DND-41 (cell line): ENCODE measurements around the gene PLD6.

Experiments used
- ATAC-seq: fragments of 200-7000 bp; cut with Tn5 transposase; 3 replicates; pipeline ENCODE4 v1.9.1; 2021; ENCODE audit warnings: low read depth; ENCODE audit not compliant: insufficient read depth
- DNase-seq: peaks from one replicate; pipeline ENCODE4 v3.0.0-alpha.2; 2020
- H2AFZ ChIP-seq: 2 replicates; pipeline ENCODE4 v1.6.0; 2012; ENCODE audit warnings: low read depth, low read length
- H3K27ac ChIP-seq: 2 replicates; pipeline ENCODE4 v1.5.1; 2012; ENCODE audit warnings: low read length, inconsistent platforms
- H3K27me3 ChIP-seq: fragments of 200-600 bp; sonication (generic); 2 replicates; pipeline ENCODE4 v1.6.0; 2012; ENCODE audit warnings: low read length, mild to moderate bottlenecking, inconsistent platforms; ENCODE audit not compliant: insufficient read depth, poor library complexity
- H3K36me3 ChIP-seq: 2 replicates; pipeline ENCODE4 v1.5.1; 2012; ENCODE audit warnings: low read length, inconsistent platforms; ENCODE audit not compliant: insufficient read depth
- H3K4me1 ChIP-seq: 2 replicates; pipeline ENCODE4 v1.5.1; 2012; ENCODE audit warnings: mild to moderate bottlenecking, low read length; ENCODE audit not compliant: insufficient read depth
- H3K4me2 ChIP-seq: 2 replicates; pipeline ENCODE4 v1.6.0; 2012; ENCODE audit warnings: mild to moderate bottlenecking, moderate library complexity, low read length, inconsistent platforms; ENCODE audit not compliant: insufficient read depth
- H3K4me3 ChIP-seq, 2 experiments: fragments of 200-600 bp in 1 of 2; shearing (Covaris generic) in 1 of 2; 2 replicates each; pipeline ENCODE4 v1.5.1; 2012 to 2016; ENCODE audit warnings: inconsistent platforms in 2 of 2, low read length in 2 of 2, mild to moderate bottlenecking in 2 of 2, low read depth in 1 of 2, moderate library complexity in 1 of 2
- H3K79me2 ChIP-seq: 2 replicates; pipeline ENCODE4 v1.6.0; 2012; ENCODE audit warnings: low read length, inconsistent platforms; ENCODE audit not compliant: insufficient read depth
- H3K9ac ChIP-seq: 2 replicates; pipeline ENCODE4 v1.6.0; 2012; ENCODE audit warnings: low read depth, mild to moderate bottlenecking, inconsistent platforms, low read length, moderate library complexity
- H3K9me3 ChIP-seq: 2 replicates; pipeline ENCODE4 v1.5.1; 2012; ENCODE audit warnings: low read length, moderate library complexity, mild to moderate bottlenecking, inconsistent platforms; ENCODE audit not compliant: insufficient read depth, severe bottlenecking
- H4K20me1 ChIP-seq: 2 replicates; pipeline ENCODE4 v1.6.0; 2012; ENCODE audit warnings: low read length; ENCODE audit not compliant: insufficient read depth
- CTCF ChIP-seq: IDR thresholded peaks from 2 replicates; pipeline ENCODE4 v1.5.1; 2012; ENCODE audit warnings: borderline replicate concordance, low read length, moderate library complexity, mild to moderate bottlenecking; ENCODE audit not compliant: poor library complexity, severe bottlenecking; ENCODE audit errors: extremely low read depth
- EZH2 ChIP-seq: IDR thresholded peaks from 3 replicates; pipeline ENCODE4 v1.6.1; 2012; ENCODE audit warnings: borderline replicate concordance, low read depth, mild to moderate bottlenecking, moderate library complexity, low read length, inconsistent platforms; ENCODE audit not compliant: severe bottlenecking

Gene PLD6

GRCh38 chr17:17153709-17154108 is 52.4 kb downstream of the PLD6 start:
- Histone ChIP-seq H3K27ac (no peak overlapping the region), H3K4me2 (no peak overlapping the region), H3K27me3 (no peaks in the 10 kb centered on the region), H2AFZ (no peak overlapping the region), H3K4me3 (no peak overlapping the region), H4K20me1 (peaks cover 8% of the 10 kb centered on the region), H3K9me3 (no peaks in the 10 kb centered on the region), H3K36me3 (peaks cover 90% of the 10 kb centered on the region), H3K79me2 (no peaks in the 10 kb centered on the region), H3K9ac (no peak overlapping the region), H3K4me1 (no peaks in the 10 kb centered on the region)
- ATAC-seq: no peak
- DNase-seq: no peak
- TF ChIP-seq EZH2 (no peak), CTCF (no peak)

- H3K79me2 ChIP-seq: no peaks in the 10 kb centered on the region
- no peaks in the 10 kb centered on the region for H3K9me3 ChIP-seq
- DNase-seq: no peak
- ATAC-seq: no peak
- TF ChIP-seq CTCF: no peak
- no peak for TF ChIP-seq EZH2
- H3K4me1 ChIP-seq: no peaks in the 10 kb centered on the region
- H3K4me2 ChIP-seq: no peak overlapping the region
- peaks cover 89% of the 10 kb centered on the region for H3K36me3 ChIP-seq
- H3K4me3 ChIP-seq: no peak overlapping the region
- no peak overlapping the region for H2AFZ ChIP-seq
- no peak overlapping the region for H3K27ac ChIP-seq
- no peak overlapping the region for H3K9ac ChIP-seq
- H3K27me3 ChIP-seq: no peaks in the 10 kb centered on the region
- H4K20me1 ChIP-seq: peaks cover 8% of the 10 kb centered on the region
These were observed 53.1 kb downstream of the PLD6 start for GRCh38 chr17:17153071-17153470.

GRCh38 chr17:17152385-17152784 is 53.7 kb downstream of the PLD6 start:
- Histone ChIP-seq H4K20me1 (peaks cover 8% of the 10 kb centered on the region), H3K4me2 (no peak overlapping the region), H3K27ac (no peak overlapping the region), H3K27me3 (no peaks in the 10 kb centered on the region), H3K4me1 (no peaks in the 10 kb centered on the region), H3K4me3 (no peak overlapping the region), H3K36me3 (peaks cover 91% of the 10 kb centered on the region), H2AFZ (no peak overlapping the region), H3K9ac (no peak overlapping the region), H3K79me2 (no peaks in the 10 kb centered on the region), H3K9me3 (no peaks in the 10 kb centered on the region)
- no peak for TF ChIP-seq EZH2
- TF ChIP-seq CTCF: no peak
- no peak for ATAC-seq
- DNase-seq: no peak

- H3K79me2 ChIP-seq: no peaks in the 10 kb centered on the region
- peaks cover 91% of the 10 kb centered on the region for H3K36me3 ChIP-seq
- no peak overlapping the region for H3K9ac ChIP-seq
- H3K4me1 ChIP-seq: no peaks in the 10 kb centered on the region
- TF ChIP-seq EZH2 (no peak), CTCF (no peak)
- H3K4me2 ChIP-seq: no peak overlapping the region
- no peak overlapping the region for H3K4me3 ChIP-seq
- DNase-seq: no peak
- H3K27ac ChIP-seq: no peak overlapping the region
- ATAC-seq: no peak
- no peaks in the 10 kb centered on the region for H3K27me3 ChIP-seq
- H3K9me3 ChIP-seq: no peaks in the 10 kb centered on the region
- peaks cover 8% of the 10 kb centered on the region for H4K20me1 ChIP-seq
- no peak overlapping the region for H2AFZ ChIP-seq
These were observed 54.2 kb downstream of the PLD6 start for GRCh38 chr17:17151962-17152361.
